Choroid plexus epithelial cell (primary cell): ENCODE data around the gene CLASP2.
A peak's percentile ranks its signal among the peaks of the same experiment; 100 is the strongest.
"Not testable (repeated sequence)": the region's sequence is repeated elsewhere in the genome, so short reads cannot be mapped to it uniquely, and the experiment has no call there.

Experiments
- DNase-seq: peaks from one replicate; pipeline ENCODE4 v3.0.0-alpha.2; 2010; ENCODE audit warnings: low read depth
- H3K4me3 ChIP-seq: 2 replicates; pipeline ENCODE4 v1.5.1; 2011; ENCODE audit warnings: low read depth, mild to moderate bottlenecking, control low read depth, low read length, moderate library complexity
- CTCF ChIP-seq: conservative IDR thresholded peaks from 2 replicates; pipeline ENCODE4 v1.5.1; 2011; ENCODE audit warnings: low read depth, mild to moderate bottlenecking, control low read depth, inconsistent platforms, low read length, moderate library complexity

The CLASP2 gene

GRCh38 chr3:33482111-33482521 lies 235.9 kb downstream of the CLASP2 start:
- H3K4me3 ChIP-seq: no peak overlapping the region
- DNase-seq: peak; percentile 47
- no peak for TF ChIP-seq CTCF

DNA sequence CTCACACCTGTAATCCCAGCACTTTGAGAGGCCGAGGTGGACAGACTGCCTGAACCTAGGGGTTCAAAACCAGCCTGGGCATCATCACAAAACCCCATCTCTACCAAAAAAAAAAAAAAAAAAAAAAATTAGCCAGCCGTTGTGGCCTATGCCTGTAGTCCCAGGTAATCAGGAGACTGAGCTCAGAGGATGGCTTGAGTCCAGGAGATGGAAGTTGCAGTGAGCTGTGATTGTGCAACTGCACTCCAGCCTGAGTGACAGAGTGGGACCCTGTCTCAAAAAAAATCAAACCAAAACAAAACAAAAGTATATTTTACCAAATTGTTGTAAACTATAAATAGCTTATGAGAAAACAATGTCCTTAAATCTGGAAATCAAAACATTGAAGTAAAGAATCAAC lies 243.2 kb downstream of the CLASP2 start:
- no peak for DNase-seq
- TF ChIP-seq CTCF: no peak
- no peak overlapping the region for H3K4me3 ChIP-seq

DNA sequence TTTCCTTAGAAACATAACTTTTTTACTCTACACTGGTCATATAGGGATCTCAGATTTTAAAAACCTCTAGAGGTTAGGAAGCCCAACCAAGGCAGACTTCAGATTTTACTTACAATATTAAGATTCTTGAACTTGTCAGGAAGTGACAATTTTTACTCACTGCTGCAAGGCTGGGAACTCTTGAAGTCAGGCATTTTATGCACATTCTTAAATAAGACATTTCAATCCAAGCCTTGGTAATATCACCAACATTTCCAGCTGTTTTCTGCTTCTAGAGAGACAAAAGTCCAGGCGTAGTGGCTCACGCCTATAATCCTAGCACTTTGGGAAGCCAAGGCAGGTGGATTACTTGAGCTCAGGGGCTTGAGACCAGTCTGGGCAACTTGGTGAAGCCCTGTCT lies 244.2 kb downstream of the CLASP2 start:
- DNase-seq: no peak
- no peak for TF ChIP-seq CTCF
- H3K4me3 ChIP-seq: no peak overlapping the region

- H3K4me3 ChIP-seq: no peak overlapping the region
- DNase-seq: peak; percentile 23
- no peak for TF ChIP-seq CTCF
Observed at GRCh38 chr3:33467786-33468185, 250.3 kb downstream of the CLASP2 start.

GRCh38 chr3:33461097-33461496 lies 257.0 kb downstream of the CLASP2 start:
- DNase-seq: no peak
- no peak overlapping the region for H3K4me3 ChIP-seq
- TF ChIP-seq CTCF: no peak

GRCh38 chr3:33459577-33459976 lies 258.5 kb downstream of the CLASP2 start:
- H3K4me3 ChIP-seq: not testable (repeated sequence)

DNA sequence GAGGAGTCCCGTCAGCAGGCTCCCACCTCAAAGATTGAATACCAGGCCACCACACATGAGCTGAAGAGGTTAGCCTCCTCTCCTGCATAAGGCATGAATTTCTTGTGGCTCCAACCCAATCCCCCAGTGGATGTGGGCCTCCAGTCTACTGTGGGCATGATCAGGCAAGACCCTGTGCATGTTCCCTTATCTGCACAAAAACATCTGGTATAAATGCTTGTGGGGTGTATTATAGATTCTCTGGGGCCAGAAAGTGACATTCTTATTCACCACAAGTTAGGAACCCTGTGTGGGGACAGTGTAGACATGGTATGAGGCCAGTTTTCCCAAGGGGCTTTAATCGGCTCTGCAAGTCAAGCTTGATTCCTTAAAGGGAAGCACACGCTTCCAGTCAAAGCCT lies 259.6 kb downstream of the CLASP2 start:
- no peak for DNase-seq
- TF ChIP-seq CTCF: no peak
- H3K4me3 ChIP-seq: no peak overlapping the region

More at GRCh38 chr3:33459577-33459976, 258.5 kb downstream of the CLASP2 start:
- not testable (repeated sequence) for DNase-seq

- H3K4me3 ChIP-seq: no peak overlapping the region
- TF ChIP-seq CTCF: no peak
- no peak for DNase-seq
Observed at GRCh38 chr3:33456756-33457155, 261.3 kb downstream of the CLASP2 start.
